H1 (cell line): ENCODE data around the gene PCDH8. TPM values are rescaled to one million over a fixed set of nuclear protein-coding genes. Genes with fewer than 3 reads are reported as not detected.

Source experiments
- CTCF ChIA-PET: fragments of 300-600 bp; sonication (Branson Sonifier 250); formaldehyde crosslinking; loops from one replicate; lab custom pipeline; 2021; ENCODE audit not compliant: partially characterized antibody; lab: Charles Lee
- POLR2A ChIA-PET: fragments of 300-600 bp; sonication (Branson Sonifier 250); formaldehyde crosslinking; loops from one replicate; lab custom pipeline; 2021; ENCODE audit warnings: inconsistent platforms; ENCODE audit not compliant: partially characterized antibody; lab: Charles Lee
- DNase-seq, 2 experiments: peaks; one replicate each; pipeline versions ENCODE4 v3.0.0 to v3.0.0-alpha.2; 2010 to 2022; ENCODE audit warnings: low spot score in 2 of 2, low read depth in 1 of 2, mixed read lengths in 1 of 2
- FAIRE-seq: peaks from 2 replicates; lab custom pipeline; 2011; peaks lifted over from hg19 to GRCh38; lab: Jason Lieb, UNC
- H2AFZ ChIP-seq: 2 replicates; pipeline ENCODE4 v1.8.1; 2012; ENCODE audit warnings: low read length, inconsistent platforms
- H2AK5ac ChIP-seq: 2 replicates; pipeline ENCODE4 v1.6.1; 2013; ENCODE audit warnings: low read depth, low read length
- H2BK120ac ChIP-seq: replicated peaks from 2 replicates; pipeline ENCODE3; 2013; ENCODE audit warnings: low read depth, low read length, inconsistent platforms
- H2BK12ac ChIP-seq: 2 replicates; pipeline ENCODE4 v1.6.1; 2013; ENCODE audit warnings: low read depth, low read length
- H2BK15ac ChIP-seq: 2 replicates; pipeline ENCODE4 v1.6.1; 2013; ENCODE audit warnings: low read length
- H2BK20ac ChIP-seq: 2 replicates; pipeline ENCODE4 v1.6.1; 2013; ENCODE audit warnings: low read length
- H2BK5ac ChIP-seq: 2 replicates; pipeline ENCODE4 v1.6.1; 2013; ENCODE audit warnings: low read depth, low read length
- H3K14ac ChIP-seq: 2 replicates; pipeline ENCODE4 v1.6.1; 2013; ENCODE audit warnings: inconsistent platforms; ENCODE audit not compliant: insufficient read length
- H3K18ac ChIP-seq: 2 replicates; pipeline ENCODE4 v1.6.1; 2013; ENCODE audit warnings: low read length; ENCODE audit errors: extremely low read depth
- H3K23ac ChIP-seq: 2 replicates; pipeline ENCODE4 v1.6.1; 2013; ENCODE audit warnings: inconsistent platforms; ENCODE audit not compliant: insufficient read length
- H3K23me2 ChIP-seq: 2 replicates; pipeline ENCODE4 v1.6.1; 2013; ENCODE audit warnings: low read depth, low read length
- H3K27ac ChIP-seq: 2 replicates; pipeline ENCODE4 v1.6.1; 2011; ENCODE audit warnings: low read depth, low read length, inconsistent platforms
- H3K27me3 ChIP-seq, 4 experiments: replicated peaks in 1 of 4; 1 replicate in 1 of 4; 2 replicates in 3 of 4; pipeline versions ENCODE4 v1.6.1 to v1.8.1; 2011 to 2013; ENCODE audit warnings: low read length in 3 of 4, mild to moderate bottlenecking in 3 of 4, inconsistent platforms in 2 of 4, mixed read lengths in 2 of 4, moderate library complexity in 1 of 4; ENCODE audit not compliant: control insufficient read depth in 3 of 4, insufficient read depth in 3 of 4; ENCODE audit errors: extremely low read depth in 1 of 4
- H3K36me3 ChIP-seq, 4 experiments: 2 replicates each; pipeline versions ENCODE4 v1.6.1 to v1.8.1; 2011 to 2013; ENCODE audit warnings: mild to moderate bottlenecking in 4 of 4, low read length in 3 of 4, moderate library complexity in 2 of 4, control low read depth in 1 of 4, inconsistent platforms in 1 of 4; ENCODE audit not compliant: insufficient read depth in 4 of 4, control insufficient read depth in 2 of 4
- H3K4ac ChIP-seq: replicated peaks from 2 replicates; pipeline ENCODE3; 2013; ENCODE audit warnings: low read length, low read depth, mixed read lengths, inconsistent platforms; ENCODE audit not compliant: insufficient read length
- H3K4me1 ChIP-seq, 4 experiments: replicated peaks in 1 of 4; 1 replicate in 1 of 4; 2 replicates in 3 of 4; pipeline versions ENCODE4 v1.6.1 to v1.8.1; 2011 to 2013; ENCODE audit warnings: low read length in 3 of 4, inconsistent platforms in 2 of 4, mixed read lengths in 1 of 4; ENCODE audit not compliant: insufficient read depth in 4 of 4, control insufficient read depth in 3 of 4
- H3K4me2 ChIP-seq, 2 experiments: 2 replicates each; pipeline versions ENCODE4 v1.6.1 to v1.8.1; 2011 to 2013; ENCODE audit warnings: low read depth in 2 of 2, low read length in 2 of 2, control low read depth in 1 of 2, inconsistent platforms in 1 of 2, mild to moderate bottlenecking in 1 of 2; ENCODE audit not compliant: insufficient read depth in 1 of 2
- H3K4me3 ChIP-seq, 4 experiments: fragments of 200-600, 300-600 bp in 1 of 4; sonication (generic), shearing (Covaris generic), sonication (Bioruptor Twin) in 1 of 4; 2 replicates each; pipeline versions ENCODE4 v1.5.1 to v1.8.1; 2011 to 2016; ENCODE audit warnings: low read length in 4 of 4, low read depth in 3 of 4, control low read depth in 2 of 4, inconsistent platforms in 2 of 4, mild to moderate bottlenecking in 2 of 4, mixed read lengths in 1 of 4, moderate library complexity in 1 of 4; ENCODE audit not compliant: insufficient read depth in 2 of 4; ENCODE audit errors: extremely low read depth in 1 of 4
- H3K56ac ChIP-seq: replicated peaks from 2 replicates; pipeline ENCODE3; 2013; ENCODE audit warnings: low read depth, mild to moderate bottlenecking, mixed read lengths, low read length, inconsistent platforms; ENCODE audit not compliant: insufficient read length
- H3K79me1 ChIP-seq: 2 replicates; pipeline ENCODE4 v1.6.1; 2013; ENCODE audit warnings: low read depth, low read length, control low read depth
- H3K79me2 ChIP-seq, 2 experiments: 2 replicates each; pipeline versions ENCODE4 v1.6.1 to v1.8.1; 2012 to 2013; ENCODE audit warnings: low read length in 2 of 2, mild to moderate bottlenecking in 2 of 2, inconsistent platforms in 1 of 2; ENCODE audit not compliant: insufficient read depth in 2 of 2, control insufficient read depth in 1 of 2
- H3K9ac ChIP-seq, 4 experiments: replicated peaks in 1 of 4; 1 replicate in 1 of 4; 2 replicates in 3 of 4; pipeline versions ENCODE4 v1.6.1 to v1.8.1; 2011 to 2013; ENCODE audit warnings: low read depth in 3 of 4, low read length in 3 of 4, control low read depth in 2 of 4, mild to moderate bottlenecking in 2 of 4, moderate library complexity in 2 of 4, inconsistent platforms in 1 of 4; ENCODE audit errors: extremely low read depth in 1 of 4
- H3K9me3 ChIP-seq, 2 experiments: 2 replicates each; pipeline versions ENCODE4 v1.6.1 to v1.8.1; 2012 to 2013; ENCODE audit warnings: mild to moderate bottlenecking in 2 of 2, moderate library complexity in 2 of 2, control low read depth in 1 of 2, inconsistent platforms in 1 of 2, low read depth in 1 of 2, low read length in 1 of 2, mixed read lengths in 1 of 2; ENCODE audit not compliant: insufficient read depth in 2 of 2
- H4K20me1 ChIP-seq, 2 experiments: replicated peaks in 1 of 2; 2 replicates each; pipeline versions ENCODE3 to v1.8.1; 2011 to 2013; ENCODE audit warnings: inconsistent platforms in 2 of 2, low read length in 2 of 2, mild to moderate bottlenecking in 1 of 2; ENCODE audit not compliant: insufficient read depth in 2 of 2, control insufficient read depth in 1 of 2
- H4K5ac ChIP-seq: 2 replicates; pipeline ENCODE4 v1.6.1; 2013; ENCODE audit warnings: low read length, low read depth, mixed read lengths, inconsistent platforms; ENCODE audit not compliant: insufficient read length
- H4K8ac ChIP-seq: 2 replicates; pipeline ENCODE4 v1.8.0; 2013; ENCODE audit warnings: mild to moderate bottlenecking, moderate library complexity, low read length, inconsistent platforms; ENCODE audit not compliant: insufficient read depth; ENCODE audit errors: extremely low read depth
- H4K91ac ChIP-seq: replicated peaks from 2 replicates; pipeline ENCODE3; 2013; ENCODE audit warnings: low read length, mixed read lengths, inconsistent platforms; ENCODE audit not compliant: insufficient read length
- KDM4A ChIP-seq: IDR thresholded peaks from one replicate; pipeline ENCODE4 v1.7.1; 2012; ENCODE audit warnings: low read depth, mild to moderate bottlenecking, moderate library complexity, low read length, inconsistent platforms; ENCODE audit not compliant: severe bottlenecking
- RBBP5 ChIP-seq: IDR thresholded peaks from 2 replicates; pipeline ENCODE4 v1.7.1; 2012; ENCODE audit warnings: low read depth, mild to moderate bottlenecking, inconsistent platforms, low read length, moderate library complexity, borderline replicate concordance
- TAF1 ChIP-seq: IDR thresholded peaks from 2 replicates; pipeline ENCODE4 v1.6.1; 2011; ENCODE audit warnings: mild to moderate bottlenecking, low read depth, low read length
- WGBS, 2 experiments: shearing (Covaris generic) in 1 of 2; methylation state at CpG; one replicate each; pipeline versions ENCODE4 v1.1.6 to v1.1.7; 2013 to 2015; ENCODE audit warnings: low lambda C conversion rate in 2 of 2, mixed read lengths in 2 of 2, inconsistent platforms in 1 of 2, low coverage in 1 of 2, missing lambda C conversion rate in 1 of 2; ENCODE audit not compliant: insufficient replicate concordance in 2 of 2, insufficient coverage in 1 of 2, insufficient read length in 1 of 2; ENCODE audit errors: extremely low coverage in 1 of 2, missing lambda C conversion rate in 1 of 2; 5-methylcytosine and 5-hydroxymethylcytosine counted together
- polyA plus RNA-seq, 7 experiments: library from polyadenylated mRNA; depleted of rRNA in 3 of 7; stranded (reverse) in 5 of 7; unstranded in 2 of 7; fragments of >200 nt in 5 of 7; fragments of 200-250 nt in 2 of 7; gene quantifications; 1 replicate in 5 of 7; 2 replicates in 1 of 7; 4 replicates in 1 of 7; pipeline versions ENCODE4 v1.2.1 to v1.2.3, GENCODE V29; 2011 to 2013; ENCODE audit warnings: missing spikeins in 2 of 7, mixed read lengths in 2 of 7
- total RNA-seq: library from RNA; stranded (reverse); fragmentation: NEBNext Ultra II Directional; extraction: Animal tissue kit (Norgen Biotek cat#: 25700); gene quantifications from 2 replicates; pipeline ENCODE4 v1.2.1, GENCODE V29; 2021

The PCDH8 gene
- total and polyA plus RNA-seq, 2 of the 8 experiments (the other 6 are each of a cell fraction or from before 2014, with no cell fraction given) = 0.82 to 1.6 TPM

DNA sequence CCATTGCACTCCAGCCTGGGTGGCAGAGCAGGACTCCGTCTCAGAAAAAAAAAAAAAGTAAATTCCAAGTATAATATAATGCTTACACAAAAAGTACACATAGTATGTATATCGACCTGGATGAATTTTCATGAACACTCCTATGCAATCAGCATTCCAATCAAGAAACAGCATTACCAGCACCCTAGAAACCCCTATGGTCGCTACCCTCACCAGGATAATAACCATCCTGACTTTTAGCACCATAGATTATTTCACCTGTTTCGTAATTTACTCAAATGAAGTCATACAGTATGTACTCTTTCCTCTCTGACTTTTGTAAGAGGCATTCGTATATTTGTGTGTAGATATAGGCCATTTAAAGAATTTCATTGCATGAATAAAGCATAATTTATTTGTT, 47.6 kb downstream of the PCDH8 start:
- Histone ChIP-seq H3K79me1 (no peaks in the 10 kb centered on the region), H3K14ac (no peak overlapping the region), H4K20me1 (no peaks in the 10 kb centered on the region), H4K5ac (no peak overlapping the region), H3K4me3 (no peak overlapping the region), H3K23ac (no peak overlapping the region), H2AFZ (no peak overlapping the region), H2BK120ac (no peak overlapping the region), H3K9ac (no peak overlapping the region), H3K27me3 (no peaks in the 10 kb centered on the region), H3K36me3 (no peaks in the 10 kb centered on the region), H3K4me1 (no peaks in the 10 kb centered on the region), H3K4ac (no peak overlapping the region), H3K56ac (no peak overlapping the region), H2BK5ac (no peak overlapping the region), H3K27ac (no peak overlapping the region), H2AK5ac (no peak overlapping the region), H3K79me2 (no peaks in the 10 kb centered on the region), H4K91ac (no peak overlapping the region), H4K8ac (no peak overlapping the region), H3K4me2 (no peak overlapping the region), H2BK20ac (no peak overlapping the region), H3K18ac (no peak overlapping the region), H2BK15ac (no peak overlapping the region), H3K23me2 (no peaks in the 10 kb centered on the region; the same call in 1 of the 2 replicates), H3K9me3 (no peaks in the 10 kb centered on the region), H2BK12ac (no peak overlapping the region)
- WGBS, 2 experiments = 89% methylated on average over 5 of the region's 5 CpGs; no CpG with 5 or more reads in 1 of the 2 experiments
- ChIA-PET POLR2A (no interaction called here), CTCF (interaction anchor here (1.8 to 6.0 kb wide), 2 partner anchors 8 to 112 kb away, joined by 9 to 31 read pairs; no protein-coding TSS in a partner anchor)
- no peak for DNase-seq
- no peak for FAIRE-seq
- TF ChIP-seq RBBP5 (no peak), KDM4A (no peak), TAF1 (no peak)
